Measurements from ENCODE around the gene DUSP5.
A peak's percentile ranks its signal among the peaks of the same experiment; 100 is the strongest.

The DUSP5 gene

GRCh38 chr10:110547139-110547761, 49.5 kb downstream of the DUSP5 start:
- H3K9me3 ChIP-seq: no peaks in the 10 kb centered on the region
- no peak overlapping the region for H3K4me3 ChIP-seq (ENCODE audit: low read depth in 1 of 2, low read length in 1 of 2)
- peaks cover 26% of the 10 kb centered on the region for H3K27me3 ChIP-seq
- H3K27ac ChIP-seq: no peak overlapping the region
- H3K36me3 ChIP-seq: no peaks in the 10 kb centered on the region
- peak; percentile 75 for TF ChIP-seq CTCF (IDR thresholded peaks at IDR 0.05)
- H3K4me1 ChIP-seq (ENCODE audit: control insufficient read depth in 1 of 2, insufficient read depth in 1 of 2, low read depth in 1 of 2, low read length in 1 of 2): no peaks in the 10 kb centered on the region

GRCh38 chr10:110548002-110548401, 50.3 kb downstream of the DUSP5 start:
- Histone ChIP-seq H3K27ac (no peak overlapping the region), H3K27me3 (peaks cover 26% of the 10 kb centered on the region), H3K4me3 (ENCODE audit: low read depth in 1 of 2, low read length in 1 of 2) (no peak overlapping the region), H3K9me3 (no peaks in the 10 kb centered on the region), H3K4me1 (ENCODE audit: control insufficient read depth in 1 of 2, insufficient read depth in 1 of 2, low read depth in 1 of 2, low read length in 1 of 2) (no peaks in the 10 kb centered on the region), H3K36me3 (no peaks in the 10 kb centered on the region)
- TF ChIP-seq CTCF (IDR thresholded peaks at IDR 0.05): no peak

DNA sequence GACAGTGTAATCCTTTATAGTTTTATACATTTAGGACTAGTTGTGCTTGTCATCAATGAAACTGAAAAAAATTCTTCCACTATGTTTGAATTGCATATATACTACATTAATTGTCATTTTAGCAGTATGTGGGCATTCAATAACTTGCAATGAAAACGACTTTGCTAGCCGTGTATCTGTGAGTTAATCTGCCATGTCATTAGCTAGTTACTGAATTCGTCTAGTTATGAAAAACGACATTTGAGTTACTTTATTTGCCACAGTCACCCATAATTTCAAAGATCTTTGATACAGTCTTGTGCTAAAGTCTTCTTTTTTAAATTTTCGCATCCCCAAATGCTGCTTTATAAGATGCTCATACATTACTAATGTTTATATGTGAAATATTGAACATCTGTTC, 51.5 kb downstream of the DUSP5 start:
- Histone ChIP-seq H3K4me3 (ENCODE audit: low read depth in 1 of 2, low read length in 1 of 2) (no peak overlapping the region), H3K9me3 (no peaks in the 10 kb centered on the region)

GRCh38 chr10:110553905-110554304, 56.2 kb downstream of the DUSP5 start:
- Histone ChIP-seq H3K27ac (no peak overlapping the region), H3K4me1 (ENCODE audit: control insufficient read depth in 1 of 2, insufficient read depth in 1 of 2, low read depth in 1 of 2, low read length in 1 of 2) (peaks cover 16 to 19% of the 10 kb centered on the region in 2 experiments), H3K4me3 (ENCODE audit: low read depth in 1 of 2, low read length in 1 of 2) (no peak overlapping the region), H3K27me3 (peaks cover 24% of the 10 kb centered on the region), H3K36me3 (no peaks in the 10 kb centered on the region), H3K9me3 (no peaks in the 10 kb centered on the region)
- TF ChIP-seq CTCF (IDR thresholded peaks at IDR 0.05): no peak

More for the DNA sequence above, 51.5 kb downstream of the DUSP5 start:
- H3K27me3 ChIP-seq: peaks cover 26% of the 10 kb centered on the region
- no peak overlapping the region for H3K27ac ChIP-seq
- no peaks in the 10 kb centered on the region for H3K36me3 ChIP-seq
- TF ChIP-seq CTCF (IDR thresholded peaks at IDR 0.05): no peak
- H3K4me1 ChIP-seq (ENCODE audit: control insufficient read depth in 1 of 2, insufficient read depth in 1 of 2, low read depth in 1 of 2, low read length in 1 of 2): no peaks in the 10 kb centered on the region

- peaks cover 16 to 22% of the 10 kb centered on the region in 2 experiments for H3K4me1 ChIP-seq (ENCODE audit: control insufficient read depth in 1 of 2, insufficient read depth in 1 of 2, low read depth in 1 of 2, low read length in 1 of 2)
- H3K4me3 ChIP-seq (ENCODE audit: low read depth in 1 of 2, low read length in 1 of 2): no peak overlapping the region
- H3K36me3 ChIP-seq: no peaks in the 10 kb centered on the region
- no peak for TF ChIP-seq CTCF (IDR thresholded peaks at IDR 0.05)
- no peaks in the 10 kb centered on the region for H3K9me3 ChIP-seq
- H3K27me3 ChIP-seq: peaks cover 10% of the 10 kb centered on the region
- no peak overlapping the region for H3K27ac ChIP-seq
These were observed 58.6 kb downstream of the DUSP5 start for GRCh38 chr10:110556296-110556695.

Data from neutrophil (primary cell).